A549 (cell line): ENCODE measurements around the gene ITFG2.

Source experiments
- CTCF ChIP-seq: fragments of >200 bp; sonication (Bioruptor Twin); formaldehyde crosslinking; IDR thresholded peaks from 3 replicates; pipeline ENCODE4 v1.5.1; 2016
- POLR2A ChIP-seq: IDR thresholded peaks from 2 replicates; pipeline ENCODE4 v1.6.1; 2012; ENCODE audit warnings: mild to moderate bottlenecking, low read length
- RFX5 ChIP-seq: fragments of 450-650 bp; IDR thresholded peaks from 2 replicates; pipeline ENCODE4 v1.7.1; 2014; ENCODE audit warnings: antibody characterized with exemption, mild to moderate bottlenecking, moderate library complexity

DNA sequence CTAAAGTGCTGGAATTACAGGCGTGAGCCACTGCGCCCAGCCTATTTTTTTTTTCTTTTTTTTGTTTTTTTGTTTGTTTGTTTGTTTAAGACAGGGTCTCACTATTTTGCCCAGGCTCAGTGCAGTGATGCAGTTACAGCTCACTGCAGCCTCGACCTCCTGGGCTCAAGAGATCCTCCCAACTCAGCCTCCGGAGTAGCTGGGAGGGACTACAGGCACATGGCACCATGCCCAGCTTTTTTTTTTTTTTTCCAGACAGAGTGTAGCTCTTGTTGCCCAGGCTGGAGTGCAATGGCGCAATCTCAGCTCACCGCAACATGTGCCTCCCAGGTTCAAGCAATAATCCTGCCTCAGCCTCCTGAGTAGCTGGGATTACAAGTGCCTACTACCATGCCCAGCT, 5.8 kb upstream of the ITFG2 start:
- no peak for TF ChIP-seq CTCF
- TF ChIP-seq RFX5, result no peak
- no peak for TF ChIP-seq POLR2A
